NT2/D1 (cell line): Measurements from ENCODE around the gene DISC1.

Experiments
- SUZ12 ChIP-seq: IDR thresholded peaks from 2 replicates; pipeline ENCODE4 v1.6.1; 2011; ENCODE audit not compliant: insufficient read length, insufficient read depth; ENCODE audit errors: extremely low read depth
- YY1 ChIP-seq: IDR thresholded peaks from 2 replicates; pipeline ENCODE4 v1.6.1; 2011; ENCODE audit not compliant: insufficient read length, insufficient read depth
- ZNF274 ChIP-seq: IDR thresholded peaks from 2 replicates; pipeline ENCODE4 v1.6.1; 2011; ENCODE audit warnings: mild to moderate bottlenecking, low read depth, low read length

DNA sequence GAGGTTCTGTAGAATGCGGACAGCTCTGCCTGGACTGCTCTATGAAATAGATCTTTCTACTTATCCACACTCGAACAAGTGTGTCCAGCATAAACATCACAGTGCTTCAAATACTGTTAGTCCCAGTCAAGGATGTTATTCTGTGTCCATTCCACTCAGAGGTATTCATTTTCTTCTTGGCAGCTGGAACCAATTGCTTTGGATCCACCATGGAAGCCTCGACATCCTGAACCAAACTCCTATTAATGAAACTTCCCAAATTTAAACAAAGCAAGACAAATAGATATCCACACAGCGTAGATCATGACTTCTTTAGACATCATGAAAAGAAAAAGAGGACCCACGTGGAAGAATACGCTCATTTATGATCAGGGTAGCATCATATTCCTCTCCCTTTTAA, 95.8 kb downstream of the DISC1 start:
- TF ChIP-seq ZNF274 (no peak), YY1 (no peak), SUZ12 (no peak)
